ENCODE results near the gene EXOSC2. TPM values are rescaled to one million over a fixed set of nuclear protein-coding genes. Genes with fewer than 3 reads are reported as not detected.

The EXOSC2 gene, protein sequence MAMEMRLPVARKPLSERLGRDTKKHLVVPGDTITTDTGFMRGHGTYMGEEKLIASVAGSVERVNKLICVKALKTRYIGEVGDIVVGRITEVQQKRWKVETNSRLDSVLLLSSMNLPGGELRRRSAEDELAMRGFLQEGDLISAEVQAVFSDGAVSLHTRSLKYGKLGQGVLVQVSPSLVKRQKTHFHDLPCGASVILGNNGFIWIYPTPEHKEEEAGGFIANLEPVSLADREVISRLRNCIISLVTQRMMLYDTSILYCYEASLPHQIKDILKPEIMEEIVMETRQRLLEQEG
- total RNA-seq = 10 to 100 TPM; 47.8 to 74.0 TPM
- polyA plus RNA-seq (2013, experiment 1 of 2) = 37.7 TPM
- 37.3 TPM for polyA plus RNA-seq (2013, experiment 2 of 2)
- long read RNA-seq, experiment 1, partial matches to known transcripts = 2 of 8 reads
- long read RNA-seq, experiment 1, other reads (novel, unspliced or antisense) = 1 of 8 reads
- long read RNA-seq, experiment 2, transcript EXOSC2-204 (9 exons, 2,040 nt) = major isoform, 23 of 32 reads
- long read RNA-seq, experiment 2, partial matches to known transcripts = 3 of 32 reads
- long read RNA-seq, experiment 2, other reads (novel, unspliced or antisense) = 5 of 32 reads
- long read RNA-seq, experiment 3, transcript EXOSC2-204 (9 exons, 2,040 nt) = major isoform, 38 of 44 reads
- long read RNA-seq, experiment 3, partial matches to known transcripts = 0 of 44 reads
- long read RNA-seq, experiment 3, other reads (novel, unspliced or antisense) = 5 of 44 reads
- long read RNA-seq, experiment 4, transcript EXOSC2-204 (9 exons, 2,040 nt) = major isoform, 76 of 91 reads
- long read RNA-seq, experiment 4, partial matches to known transcripts = 2 of 91 reads
- long read RNA-seq, experiment 4, other reads (novel, unspliced or antisense) = 6 of 91 reads

DNA sequence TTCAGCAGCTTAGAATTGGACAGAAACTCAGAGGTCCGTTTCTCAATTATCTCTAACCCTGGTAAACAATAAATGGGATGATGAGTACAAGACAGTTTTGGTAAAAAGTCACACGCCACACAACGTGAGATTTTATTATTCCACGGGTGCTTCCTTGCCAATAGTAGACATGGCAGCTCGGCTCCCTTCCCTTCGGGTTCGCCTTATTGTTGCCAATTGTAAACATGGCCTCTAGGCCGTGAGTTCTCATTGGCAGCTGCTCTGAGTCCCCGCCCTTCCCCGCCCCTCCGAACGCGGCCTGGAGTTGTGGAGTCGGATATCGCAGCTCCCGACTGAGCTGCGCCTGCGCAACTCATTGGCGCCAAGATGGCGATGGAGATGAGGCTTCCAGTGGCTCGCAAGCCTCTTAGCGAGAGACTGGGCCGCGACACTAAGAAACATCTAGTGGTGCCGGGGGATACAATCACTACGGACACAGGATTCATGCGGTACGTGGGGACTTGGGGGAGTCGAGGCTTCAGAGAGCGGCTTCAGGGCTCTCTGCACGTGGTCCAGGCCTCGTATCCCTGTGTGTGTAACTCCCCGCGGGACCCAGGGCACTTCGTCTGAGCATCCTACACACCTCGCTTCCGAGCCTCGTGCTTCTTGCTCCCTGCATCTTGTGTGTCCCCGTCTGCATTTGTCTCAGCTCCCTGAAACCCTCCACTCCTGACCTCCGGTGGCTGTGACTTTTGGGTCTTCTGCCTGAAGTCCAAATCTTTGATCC lies at the start of gene EXOSC2:
Gene EXOSC2, plus strand, starts transcription at position 355 of the 766 bp plus-strand sequence. Its CDS starts 12 bp downstream, at position 367.
- Mint-ChIP-seq H3K36me3 (ENCODE audit: low read depth) (peaks cover 28% of the 10 kb centered on the region), H3K27me3 (ENCODE audit: insufficient read depth) (no peaks in the 10 kb centered on the region), H3K4me3 (peak within 1 kb of the TSS; percentile 92), H3K27ac (peak within 1 kb of the TSS; percentile 98), H3K9me3 (no peaks in the 10 kb centered on the region), H3K4me1 (peaks cover 30% of the 10 kb centered on the region)
- WGBS, 2 experiments (ENCODE audit: insufficient coverage in 1 of 2, insufficient read length in 1 of 2) = 0% methylated on average over 24 to 40 of the region's 40 CpGs
- TF ChIP-seq, protein P1, sequence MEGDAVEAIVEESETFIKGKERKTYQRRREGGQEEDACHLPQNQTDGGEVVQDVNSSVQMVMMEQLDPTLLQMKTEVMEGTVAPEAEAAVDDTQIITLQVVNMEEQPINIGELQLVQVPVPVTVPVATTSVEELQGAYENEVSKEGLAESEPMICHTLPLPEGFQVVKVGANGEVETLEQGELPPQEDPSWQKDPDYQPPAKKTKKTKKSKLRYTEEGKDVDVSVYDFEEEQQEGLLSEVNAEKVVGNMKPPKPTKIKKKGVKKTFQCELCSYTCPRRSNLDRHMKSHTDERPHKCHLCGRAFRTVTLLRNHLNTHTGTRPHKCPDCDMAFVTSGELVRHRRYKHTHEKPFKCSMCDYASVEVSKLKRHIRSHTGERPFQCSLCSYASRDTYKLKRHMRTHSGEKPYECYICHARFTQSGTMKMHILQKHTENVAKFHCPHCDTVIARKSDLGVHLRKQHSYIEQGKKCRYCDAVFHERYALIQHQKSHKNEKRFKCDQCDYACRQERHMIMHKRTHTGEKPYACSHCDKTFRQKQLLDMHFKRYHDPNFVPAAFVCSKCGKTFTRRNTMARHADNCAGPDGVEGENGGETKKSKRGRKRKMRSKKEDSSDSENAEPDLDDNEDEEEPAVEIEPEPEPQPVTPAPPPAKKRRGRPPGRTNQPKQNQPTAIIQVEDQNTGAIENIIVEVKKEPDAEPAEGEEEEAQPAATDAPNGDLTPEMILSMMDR (conservative IDR thresholded peaks at IDR 0.05) = no peak
- no peaks in the 10 kb centered on the region for H3K9me3 ChIP-seq (ENCODE audit: control insufficient read depth, low read length)
- H3K9ac ChIP-seq (ENCODE audit: extremely low read depth, low read length, poor library complexity, severe bottlenecking) = peak within 1 kb of the TSS; percentile 63
- H3K4me3 ChIP-seq (ENCODE audit: low read length) = peak within 1 kb of the TSS; percentile 98
- no peaks in the 10 kb centered on the region for H3K27me3 ChIP-seq (ENCODE audit: control insufficient read depth, insufficient read depth, low read length, poor library complexity, severe bottlenecking)
- no peak within 1 kb of the TSS for H3K27ac ChIP-seq (ENCODE audit: low read depth, low read length)
- H3K36me3 ChIP-seq (ENCODE audit: control insufficient read depth, insufficient read depth, low read length) = peaks cover 31% of the 10 kb centered on the region
- no peaks in the 10 kb centered on the region for H3K4me1 ChIP-seq (ENCODE audit: control insufficient read depth, insufficient read depth, low read length)
- DNase-seq = peak; percentile 99

DNA sequence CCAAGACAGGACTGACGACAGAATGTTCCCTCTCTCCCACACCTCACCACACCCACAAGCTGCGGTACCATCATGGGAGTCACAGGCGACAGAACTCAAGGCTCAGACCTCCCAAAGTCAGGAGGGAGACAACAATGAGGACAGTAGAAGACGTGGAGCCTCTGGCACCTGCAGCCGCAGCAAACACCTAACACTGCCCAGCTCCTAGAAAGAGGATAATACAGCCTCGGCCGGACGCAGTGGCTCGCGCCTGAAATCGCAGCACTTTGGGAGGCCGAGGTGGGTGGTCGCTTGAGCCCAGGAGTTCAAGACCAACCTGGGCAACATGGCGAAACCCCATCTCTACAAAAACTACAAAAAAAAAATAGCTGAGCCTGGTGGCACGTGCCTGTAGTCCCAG lies 42.4 kb upstream of the EXOSC2 start:
- 87 to 88% methylated on average over 9 to 15 of the region's 15 CpGs for WGBS, 2 experiments (ENCODE audit: insufficient coverage in 1 of 2, insufficient read length in 1 of 2)
- Histone ChIP-seq H3K27me3 (ENCODE audit: control insufficient read depth, insufficient read depth, low read length, poor library complexity, severe bottlenecking) (peaks cover 28% of the 10 kb centered on the region), H3K4me1 (ENCODE audit: control insufficient read depth, insufficient read depth, low read length) (no peaks in the 10 kb centered on the region), H3K27ac (ENCODE audit: low read depth, low read length) (no peak overlapping the region), H3K9ac (ENCODE audit: extremely low read depth, low read length, poor library complexity, severe bottlenecking) (no peak overlapping the region), H3K4me3 (ENCODE audit: low read length) (no peak overlapping the region), H3K9me3 (ENCODE audit: control insufficient read depth, low read length) (no peaks in the 10 kb centered on the region), H3K36me3 (ENCODE audit: control insufficient read depth, insufficient read depth, low read length) (no peaks in the 10 kb centered on the region)
- no peak for DNase-seq
- Mint-ChIP-seq H3K27me3 (ENCODE audit: insufficient read depth) (peaks cover 62% of the 10 kb centered on the region), H3K36me3 (ENCODE audit: low read depth) (no peaks in the 10 kb centered on the region), H3K27ac (no peak overlapping the region), H3K4me1 (no peaks in the 10 kb centered on the region), H3K9me3 (peaks cover 5% of the 10 kb centered on the region), H3K4me3 (no peak overlapping the region)
- TF ChIP-seq, protein P1 (conservative IDR thresholded peaks at IDR 0.05) = no peak

DNA sequence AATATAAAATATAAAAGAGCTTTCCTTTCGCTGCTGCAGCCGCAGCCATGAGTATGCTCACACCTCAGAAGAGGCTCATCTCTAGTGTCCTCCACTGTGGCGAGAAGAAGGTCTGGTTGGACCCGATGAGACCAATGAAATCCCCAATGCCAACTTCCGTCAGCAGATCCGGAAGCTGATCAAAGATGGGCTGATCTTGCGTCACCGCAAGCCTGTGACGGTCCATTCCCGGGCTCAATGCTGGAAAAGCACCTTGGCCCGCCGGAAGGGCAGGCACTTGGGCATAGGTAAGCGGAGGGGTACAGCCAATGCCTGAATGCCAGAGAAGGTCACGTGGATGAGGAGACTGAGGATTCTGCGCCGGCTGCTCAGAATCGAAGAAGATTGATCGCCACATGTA lies 41.8 kb upstream of the EXOSC2 start:
- Histone ChIP-seq H3K9me3 (ENCODE audit: control insufficient read depth, low read length) (no peaks in the 10 kb centered on the region), H3K4me3 (ENCODE audit: low read length) (no peak overlapping the region), H3K27ac (ENCODE audit: low read depth, low read length) (no peak overlapping the region), H3K27me3 (ENCODE audit: control insufficient read depth, insufficient read depth, low read length, poor library complexity, severe bottlenecking) (peaks cover 33% of the 10 kb centered on the region), H3K36me3 (ENCODE audit: control insufficient read depth, insufficient read depth, low read length) (no peaks in the 10 kb centered on the region), H3K9ac (ENCODE audit: extremely low read depth, low read length, poor library complexity, severe bottlenecking) (no peak overlapping the region), H3K4me1 (ENCODE audit: control insufficient read depth, insufficient read depth, low read length) (no peaks in the 10 kb centered on the region)
- Mint-ChIP-seq H3K4me1 (no peaks in the 10 kb centered on the region), H3K9me3 (peaks cover 4% of the 10 kb centered on the region), H3K36me3 (ENCODE audit: low read depth) (no peaks in the 10 kb centered on the region), H3K27ac (no peak overlapping the region), H3K27me3 (ENCODE audit: insufficient read depth) (peaks cover 67% of the 10 kb centered on the region), H3K4me3 (no peak overlapping the region)
- WGBS, 2 experiments (ENCODE audit: insufficient coverage in 1 of 2, insufficient read length in 1 of 2) = 94 to 97% methylated on average over 17 to 18 of the region's 18 CpGs
- DNase-seq = no peak
- TF ChIP-seq, protein P1 (conservative IDR thresholded peaks at IDR 0.05) = no peak
